Uterus (tissue), 4 donors: ENCODE data around the gene AMBRA1. TPM values are rescaled to one million over a fixed set of nuclear protein-coding genes. Genes with fewer than 3 reads are reported as not detected.

Source experiments
- DNase-seq, 2 donors: peaks; one replicate each; pipeline ENCODE4 v3.0.0-alpha.2; 2019 to 2020
- H3K27ac ChIP-seq, 2 donors: fragments of 200-600 bp; sonication (generic); 1 replicate in 1 of 2; 2 replicates in 1 of 2; pipeline ENCODE4 v1.5.1; 2016 to 2018
- H3K27me3 ChIP-seq, 2 donors: fragments of 200-600 bp; sonication (generic); one replicate each; pipeline ENCODE4 v1.5.1; 2018 to 2019; ENCODE audit warnings: control low read depth in 1 of 2
- H3K36me3 ChIP-seq, 2 donors: fragments of 200-600 bp; sonication (generic); one replicate each; pipeline ENCODE4 v1.5.1; 2019; ENCODE audit warnings: control low read depth in 1 of 2
- H3K4me1 ChIP-seq, 2 donors: fragments of 200-600 bp; sonication (generic); one replicate each; pipeline ENCODE4 v1.5.1; 2018 to 2019; ENCODE audit warnings: control low read depth in 1 of 2
- H3K4me3 ChIP-seq, 2 donors: fragments of 200-600 bp; sonication (generic); 1 replicate in 1 of 2; 2 replicates in 1 of 2; pipeline ENCODE4 v1.5.1; 2018 to 2019; ENCODE audit warnings: mild to moderate bottlenecking in 1 of 2
- H3K9me3 ChIP-seq, 2 donors: fragments of 200-600 bp; sonication (generic); one replicate each; pipeline ENCODE4 v1.5.1; 2019; ENCODE audit warnings: control low read depth in 1 of 2
- POLR2A ChIP-seq, 2 donors: fragments of 450-650 bp; IDR thresholded peaks; one replicate each; pipeline ENCODE4 v1.6.1; 2016; ENCODE audit warnings: antibody characterized with exemption in 2 of 2, mild to moderate bottlenecking in 1 of 2, moderate library complexity in 1 of 2
- intact Hi-C: fragments of 100-400 bp; cut with DNase I; formaldehyde crosslinking; loops from one replicate; pipeline ENCODE4 v1.15.1; 2023; ENCODE audit warnings: low total_unique reads
- total RNA-seq, 4 donors: library from RNA; depleted of rRNA in 3 of 4; stranded (reverse); fragments of >200 nt in 3 of 4; gene quantifications; one replicate each; pipeline versions ENCODE4 v1.1.0 to v1.2.4, GENCODE V29; 2014 to 2023
- TF ChIP-seq, protein P1 (sequence below), 4 experiments: fragments of 200-600 bp in 2 of 4; fragments of 450-650 bp in 2 of 4; sonication (generic) in 2 of 4; IDR thresholded peaks; one replicate each; pipeline ENCODE4 v1.5.1; 2016 to 2019; ENCODE audit warnings: antibody characterized with exemption in 4 of 4, mild to moderate bottlenecking in 2 of 4, moderate library complexity in 1 of 4
- donor health status: DM: yes; HTN: yes; CAD: no.

Gene AMBRA1
- total RNA-seq, 4 donors from 2014 or later: 22.6 to 55.3 (median 41.4) TPM

GRCh38 chr11:46490666-46491065, 103.2 kb downstream of the AMBRA1 start:
- peaks cover 0 to 8% of the 10 kb centered on the region in 2 donors for H3K4me1 ChIP-seq
- no peaks in the 10 kb centered on the region for H3K27me3 ChIP-seq
- no peak for DNase-seq
- no peaks in the 10 kb centered on the region for H3K36me3 ChIP-seq
- intact Hi-C loops: no loop called here
- H3K4me3 ChIP-seq: no peak overlapping the region
- H3K27ac ChIP-seq: peak overlapping the region in 1 of 2 donors; percentile 14
- TF ChIP-seq, protein P1, sequence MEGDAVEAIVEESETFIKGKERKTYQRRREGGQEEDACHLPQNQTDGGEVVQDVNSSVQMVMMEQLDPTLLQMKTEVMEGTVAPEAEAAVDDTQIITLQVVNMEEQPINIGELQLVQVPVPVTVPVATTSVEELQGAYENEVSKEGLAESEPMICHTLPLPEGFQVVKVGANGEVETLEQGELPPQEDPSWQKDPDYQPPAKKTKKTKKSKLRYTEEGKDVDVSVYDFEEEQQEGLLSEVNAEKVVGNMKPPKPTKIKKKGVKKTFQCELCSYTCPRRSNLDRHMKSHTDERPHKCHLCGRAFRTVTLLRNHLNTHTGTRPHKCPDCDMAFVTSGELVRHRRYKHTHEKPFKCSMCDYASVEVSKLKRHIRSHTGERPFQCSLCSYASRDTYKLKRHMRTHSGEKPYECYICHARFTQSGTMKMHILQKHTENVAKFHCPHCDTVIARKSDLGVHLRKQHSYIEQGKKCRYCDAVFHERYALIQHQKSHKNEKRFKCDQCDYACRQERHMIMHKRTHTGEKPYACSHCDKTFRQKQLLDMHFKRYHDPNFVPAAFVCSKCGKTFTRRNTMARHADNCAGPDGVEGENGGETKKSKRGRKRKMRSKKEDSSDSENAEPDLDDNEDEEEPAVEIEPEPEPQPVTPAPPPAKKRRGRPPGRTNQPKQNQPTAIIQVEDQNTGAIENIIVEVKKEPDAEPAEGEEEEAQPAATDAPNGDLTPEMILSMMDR (IDR thresholded peaks at IDR 0.05): no peak
- TF ChIP-seq POLR2A (IDR thresholded peaks at IDR 0.05): no peak
- no peaks in the 10 kb centered on the region for H3K9me3 ChIP-seq

- TF ChIP-seq, protein P1 (IDR thresholded peaks at IDR 0.05): peak; percentile 29 to 44 (median 38)
- TF ChIP-seq POLR2A (IDR thresholded peaks at IDR 0.05): no peak
- H3K4me1 ChIP-seq: peaks cover 0 to 8% of the 10 kb centered on the region in 2 donors
- H3K27me3 ChIP-seq: no peaks in the 10 kb centered on the region
- no peak overlapping the region for H3K27ac ChIP-seq
- H3K4me3 ChIP-seq: no peak overlapping the region
- no peak for DNase-seq
- H3K36me3 ChIP-seq: no peaks in the 10 kb centered on the region
- intact Hi-C loops: no loop called here
- H3K9me3 ChIP-seq: no peaks in the 10 kb centered on the region
Measured at GRCh38 chr11:46489656-46490560, 103.9 kb downstream of the AMBRA1 start.

DNA sequence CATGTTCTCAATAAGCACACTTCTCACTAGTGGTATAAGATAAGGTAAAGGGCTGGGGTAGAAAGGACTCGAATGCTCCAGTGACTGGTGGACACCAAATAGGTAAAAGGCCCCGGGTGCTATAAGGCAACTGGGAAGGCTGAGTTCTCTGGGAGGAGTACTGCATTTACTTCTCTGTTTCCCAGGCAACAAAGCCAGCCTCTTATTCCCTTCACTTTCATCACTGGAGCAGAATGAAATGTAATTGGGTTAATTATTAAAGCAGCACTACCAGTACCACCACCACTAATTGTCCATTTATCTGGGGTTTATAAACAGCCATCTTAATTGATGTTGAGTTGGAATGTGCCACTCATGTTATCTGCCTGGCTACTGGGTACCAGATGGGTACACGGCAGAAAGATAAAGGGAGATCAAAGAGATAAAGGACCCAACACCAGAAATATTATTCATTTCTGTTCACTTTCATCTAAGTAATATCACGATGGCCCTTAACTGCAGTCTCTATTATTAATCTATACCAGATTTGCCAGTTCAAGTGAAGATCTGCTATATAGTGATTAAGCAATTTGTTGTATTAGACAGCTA, 107.9 kb downstream of the AMBRA1 start:
- DNase-seq: no peak
- Histone ChIP-seq H3K9me3 (no peaks in the 10 kb centered on the region), H3K27ac (no peak overlapping the region), H3K36me3 (no peaks in the 10 kb centered on the region), H3K4me3 (no peak overlapping the region), H3K27me3 (no peaks in the 10 kb centered on the region), H3K4me1 (peaks cover 0 to 8% of the 10 kb centered on the region in 2 donors)
- TF ChIP-seq, protein P1 (IDR thresholded peaks at IDR 0.05): no peak
- TF ChIP-seq POLR2A (IDR thresholded peaks at IDR 0.05): no peak
- intact Hi-C loops: no loop called here

- intact Hi-C loops: no loop called here
- Histone ChIP-seq H3K27me3 (no peaks in the 10 kb centered on the region), H3K4me3 (no peak overlapping the region), H3K4me1 (no peaks in the 10 kb centered on the region), H3K27ac (no peak overlapping the region), H3K9me3 (no peaks in the 10 kb centered on the region), H3K36me3 (no peaks in the 10 kb centered on the region)
- no peak for DNase-seq
- TF ChIP-seq, protein P1 (IDR thresholded peaks at IDR 0.05): no peak
- TF ChIP-seq POLR2A (IDR thresholded peaks at IDR 0.05): no peak
Measured at GRCh38 chr11:46484101-46484500, 109.7 kb downstream of the AMBRA1 start.

- Histone ChIP-seq H3K27me3 (no peaks in the 10 kb centered on the region), H3K4me1 (no peaks in the 10 kb centered on the region), H3K36me3 (no peaks in the 10 kb centered on the region), H3K9me3 (no peaks in the 10 kb centered on the region), H3K27ac (no peak overlapping the region), H3K4me3 (no peak overlapping the region)
- TF ChIP-seq, protein P1 (IDR thresholded peaks at IDR 0.05): no peak
- no peak for TF ChIP-seq POLR2A (IDR thresholded peaks at IDR 0.05)
- DNase-seq: no peak
- intact Hi-C loops: no loop called here
Measured at GRCh38 chr11:46480909-46481308, 112.9 kb downstream of the AMBRA1 start.
